GM12873 (cell line): ENCODE data around the gene SPNS1.

ENCODE experiments used
- TF ChIP-seq, protein P1 (sequence below): IDR thresholded peaks from 2 replicates; pipeline ENCODE4 v1.5.1; 2012; ENCODE audit warnings: low read depth, mild to moderate bottlenecking, moderate library complexity, low read length, control low read depth; ENCODE audit not compliant: insufficient read depth; ENCODE audit errors: missing control alignments

Gene SPNS1

DNA sequence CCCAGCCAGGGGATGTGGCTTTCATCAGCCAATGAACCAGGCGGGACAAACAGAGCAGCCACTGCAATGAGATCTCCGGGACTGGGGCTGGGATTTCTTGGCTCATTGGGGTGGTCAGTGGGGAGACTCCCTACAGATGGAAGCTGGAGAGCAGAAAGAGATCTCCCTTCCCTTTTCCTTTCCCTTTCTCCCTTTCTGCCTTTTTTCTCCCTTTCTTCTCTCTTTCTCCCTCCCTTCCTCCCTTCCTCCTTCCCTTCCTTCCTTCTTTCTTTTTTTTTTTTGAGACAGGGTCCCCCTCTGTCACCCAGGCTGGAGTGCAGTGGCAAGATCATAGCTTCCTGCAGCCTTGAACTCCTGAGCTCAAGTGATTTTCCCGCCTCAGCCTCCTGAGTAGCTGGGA lies 24.3 kb downstream of the SPNS1 start:
- TF ChIP-seq, protein P1, sequence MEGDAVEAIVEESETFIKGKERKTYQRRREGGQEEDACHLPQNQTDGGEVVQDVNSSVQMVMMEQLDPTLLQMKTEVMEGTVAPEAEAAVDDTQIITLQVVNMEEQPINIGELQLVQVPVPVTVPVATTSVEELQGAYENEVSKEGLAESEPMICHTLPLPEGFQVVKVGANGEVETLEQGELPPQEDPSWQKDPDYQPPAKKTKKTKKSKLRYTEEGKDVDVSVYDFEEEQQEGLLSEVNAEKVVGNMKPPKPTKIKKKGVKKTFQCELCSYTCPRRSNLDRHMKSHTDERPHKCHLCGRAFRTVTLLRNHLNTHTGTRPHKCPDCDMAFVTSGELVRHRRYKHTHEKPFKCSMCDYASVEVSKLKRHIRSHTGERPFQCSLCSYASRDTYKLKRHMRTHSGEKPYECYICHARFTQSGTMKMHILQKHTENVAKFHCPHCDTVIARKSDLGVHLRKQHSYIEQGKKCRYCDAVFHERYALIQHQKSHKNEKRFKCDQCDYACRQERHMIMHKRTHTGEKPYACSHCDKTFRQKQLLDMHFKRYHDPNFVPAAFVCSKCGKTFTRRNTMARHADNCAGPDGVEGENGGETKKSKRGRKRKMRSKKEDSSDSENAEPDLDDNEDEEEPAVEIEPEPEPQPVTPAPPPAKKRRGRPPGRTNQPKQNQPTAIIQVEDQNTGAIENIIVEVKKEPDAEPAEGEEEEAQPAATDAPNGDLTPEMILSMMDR, result no peak

DNA sequence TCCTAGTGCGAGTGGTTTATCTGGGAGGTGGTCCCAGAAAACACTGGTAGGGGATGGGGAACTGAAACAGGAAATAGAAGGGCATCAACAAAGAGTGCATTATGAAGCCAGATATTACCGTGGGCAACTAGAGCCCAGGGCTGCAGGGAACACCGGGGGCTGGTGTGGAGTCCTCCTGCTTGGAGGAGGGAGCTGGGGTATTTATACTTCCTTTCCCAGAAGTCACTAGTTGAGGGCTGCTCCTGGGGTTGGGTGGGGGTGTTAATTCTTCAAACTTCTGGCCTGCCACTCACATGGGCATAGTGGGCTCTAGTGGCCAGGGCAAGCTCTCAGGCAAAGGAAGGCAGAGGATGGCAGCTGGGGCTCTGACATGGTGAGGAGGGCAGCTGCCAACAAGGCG lies 25.0 kb downstream of the SPNS1 start:
- TF ChIP-seq, protein P1, result no peak

DNA sequence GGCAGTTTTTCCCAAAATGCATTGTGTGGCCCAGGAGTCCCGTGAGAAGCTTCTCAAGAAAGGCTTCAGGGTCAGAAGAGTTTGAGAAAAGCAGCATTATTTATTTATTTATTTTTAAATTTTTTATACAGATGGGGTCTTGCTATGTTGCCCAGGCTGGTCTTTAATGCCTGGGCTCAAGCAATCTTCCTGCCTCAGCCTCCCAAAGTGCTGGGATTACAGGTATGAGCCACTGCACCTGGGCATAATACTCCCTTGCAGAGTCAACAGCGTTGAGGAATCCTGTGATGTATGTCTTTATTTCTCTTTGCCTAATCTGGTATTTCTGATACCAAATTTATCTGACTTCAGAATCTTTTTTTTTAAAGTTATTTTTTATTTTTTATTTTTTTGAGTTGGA lies 25.4 kb downstream of the SPNS1 start:
- TF ChIP-seq, protein P1, result no peak

DNA sequence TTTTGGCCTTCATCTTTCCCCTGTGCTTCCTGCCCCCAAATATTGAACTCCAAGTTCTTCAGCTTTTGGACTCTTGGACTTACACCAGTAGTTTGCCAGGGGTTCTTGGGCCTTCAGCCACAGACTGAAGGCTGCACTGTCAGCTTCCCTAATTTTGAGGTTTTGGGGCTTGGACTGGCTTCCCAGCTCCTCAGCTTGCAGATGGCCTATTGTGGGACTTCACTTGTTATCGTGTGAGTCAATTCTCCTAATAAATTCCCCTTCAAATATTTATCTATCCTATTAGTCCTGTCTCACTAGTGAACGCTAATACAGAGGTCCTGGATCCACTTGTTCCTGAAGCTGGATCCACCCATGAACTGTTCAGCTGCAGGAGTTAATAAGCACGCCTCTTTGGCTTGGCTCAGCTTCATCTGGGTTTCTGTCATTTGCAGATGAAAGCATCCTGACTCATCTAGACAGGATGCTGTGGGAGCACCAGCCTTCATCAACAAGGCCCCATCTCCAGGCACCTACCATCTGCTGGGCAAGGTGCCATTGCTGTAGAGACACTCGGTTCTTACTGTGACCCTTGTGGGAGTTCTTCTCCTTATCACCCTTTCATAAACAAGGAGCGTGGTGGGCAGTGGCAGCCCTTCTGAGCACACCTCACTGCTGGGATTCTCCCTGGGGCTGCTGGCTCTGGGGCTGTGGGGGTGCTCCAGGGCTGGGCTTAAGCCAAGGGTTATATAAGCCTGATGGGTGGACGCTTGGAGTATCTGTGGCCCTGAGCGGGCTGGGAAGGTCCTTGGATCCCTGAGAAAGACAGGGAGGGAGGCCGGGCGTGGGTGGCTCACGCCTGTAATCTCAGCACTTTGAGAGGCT lies 33.4 kb downstream of the SPNS1 start:
- TF ChIP-seq, protein P1, result no peak

DNA sequence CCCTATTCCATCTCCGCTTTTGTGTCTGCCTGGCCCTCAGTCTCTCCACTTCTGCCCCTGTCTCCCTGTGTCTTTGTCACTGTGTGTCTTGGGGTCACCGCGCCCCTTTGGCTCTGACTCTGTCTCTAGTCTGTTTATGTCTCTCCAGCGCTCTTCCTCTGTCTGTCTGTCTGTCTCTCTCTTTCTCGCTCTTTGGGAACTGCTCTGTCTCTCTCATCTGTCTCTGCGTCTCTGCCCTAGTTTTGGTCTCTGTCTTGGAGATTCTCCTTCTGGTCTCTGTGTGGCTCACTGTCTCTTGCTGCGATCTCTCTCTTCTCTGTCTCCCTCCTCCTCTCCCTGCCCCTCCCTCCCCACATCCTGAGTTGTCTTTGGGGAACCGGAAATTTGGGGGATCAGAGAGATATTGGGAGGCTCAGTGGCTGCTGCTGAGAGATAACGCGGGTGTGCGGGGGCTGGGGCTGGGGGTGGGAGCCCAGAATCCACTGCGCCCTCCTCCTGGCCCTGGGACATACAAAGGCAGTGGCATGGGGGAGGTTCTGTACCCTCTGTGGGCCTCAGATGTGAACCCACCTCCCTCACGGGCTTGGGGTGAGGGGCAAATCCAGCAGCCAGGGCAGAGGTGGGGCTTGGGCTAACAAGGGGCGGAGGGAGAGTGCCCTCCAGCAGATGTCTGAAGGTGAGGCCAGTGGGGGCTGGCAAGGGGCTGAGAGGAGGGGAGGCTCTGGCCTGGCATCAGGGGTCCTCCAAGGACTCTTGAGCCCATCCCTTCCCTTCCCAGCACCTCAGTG lies 34.7 kb downstream of the SPNS1 start:
- TF ChIP-seq, protein P1, result no peak

DNA sequence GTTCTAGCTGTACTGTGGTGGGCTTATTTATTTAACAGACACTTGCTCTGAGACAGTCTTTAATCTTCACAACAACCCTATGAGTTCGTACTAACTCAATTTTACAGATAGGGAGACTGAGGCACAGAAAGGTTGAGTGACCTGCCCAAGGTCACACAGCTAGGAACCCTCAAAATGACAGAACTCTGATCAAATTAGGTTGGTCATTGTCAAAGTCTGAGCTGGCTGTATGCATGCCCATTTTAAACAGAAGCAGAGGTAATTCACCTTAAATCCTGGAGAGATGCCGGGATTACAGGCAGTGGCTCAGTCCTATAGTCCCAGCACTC lies 35.2 kb downstream of the SPNS1 start:
- TF ChIP-seq, protein P1, result no peak

DNA sequence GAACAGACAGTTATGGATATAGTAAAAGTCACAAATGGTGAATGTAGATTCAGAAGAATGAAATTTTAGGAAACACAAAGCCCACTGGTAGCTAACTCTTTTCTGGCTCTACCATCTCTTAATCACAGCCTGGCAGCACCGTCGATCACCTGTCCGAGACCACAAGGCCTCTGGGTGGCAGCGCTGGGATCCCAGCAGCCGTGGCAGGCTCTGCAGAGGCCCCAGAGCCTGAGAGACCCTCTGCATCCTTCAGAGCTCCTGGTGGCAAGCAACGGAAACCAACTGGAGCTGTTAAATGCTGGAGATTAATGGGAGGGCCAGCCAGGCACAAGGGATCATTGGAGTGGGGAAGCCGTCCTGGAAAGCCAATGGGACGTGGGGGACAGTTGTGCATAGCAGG lies 36.5 kb downstream of the SPNS1 start:
- TF ChIP-seq, protein P1, result no peak
